ENCODE data around the gene LRRC4.

Gene LRRC4

GRCh38 chr7:127993987-127994386 lies 37.2 kb downstream of the LRRC4 start:
- H3K4me3 ChIP-seq (ENCODE audit: low read length) = no peak overlapping the region
- TF ChIP-seq CTCF (IDR thresholded peaks at IDR 0.05; ENCODE audit: insufficient read depth, low read depth, low read length, missing control alignments) = no peak
- DNase-seq (ENCODE audit: low read depth) = no peak

DNA sequence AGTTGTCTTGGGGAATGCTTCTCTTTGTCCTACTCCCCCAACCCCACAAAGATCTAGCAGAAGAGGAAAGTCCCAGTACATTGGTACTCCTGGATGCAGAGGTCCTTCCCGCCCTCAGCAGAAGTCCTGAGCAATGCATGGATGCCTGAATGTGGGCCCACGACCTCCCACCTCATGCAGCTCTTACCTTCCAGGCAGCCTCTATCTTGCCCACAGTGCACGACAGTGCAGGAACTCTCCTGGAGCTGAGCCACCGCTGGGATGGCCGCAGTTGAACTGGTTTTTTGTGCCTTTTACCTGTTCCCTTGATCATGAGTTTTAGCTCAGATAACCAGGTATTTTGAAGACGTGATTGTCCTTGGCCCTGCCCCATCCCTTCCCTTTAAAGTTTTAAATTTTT lies 37.9 kb downstream of the LRRC4 start:
- no peak for TF ChIP-seq CTCF (IDR thresholded peaks at IDR 0.05; ENCODE audit: insufficient read depth, low read depth, low read length, missing control alignments)
- DNase-seq (ENCODE audit: low read depth) = no peak
- H3K4me3 ChIP-seq (ENCODE audit: low read length) = no peak overlapping the region

DNA sequence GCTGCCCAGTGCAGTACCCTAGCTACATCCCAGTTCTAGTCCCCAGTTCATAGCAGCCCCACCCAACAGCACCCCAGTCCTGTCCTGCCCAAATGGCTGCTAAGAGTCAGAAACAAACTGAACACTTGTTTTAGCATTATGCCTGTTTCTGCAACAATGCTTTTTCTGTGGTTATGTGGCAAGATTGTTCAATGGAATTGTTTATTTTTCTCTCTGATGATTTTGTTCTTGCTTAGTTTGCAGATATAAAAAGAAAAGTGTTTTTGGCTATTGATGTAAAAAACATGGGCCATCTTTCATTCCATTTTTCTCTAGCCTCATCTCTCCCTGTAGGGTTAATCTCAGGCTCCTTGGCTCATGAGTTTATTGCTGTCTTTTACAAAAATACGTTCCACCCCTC lies 42.5 kb downstream of the LRRC4 start:
- TF ChIP-seq CTCF (IDR thresholded peaks at IDR 0.05; ENCODE audit: insufficient read depth, low read depth, low read length, missing control alignments) = no peak
- H3K4me3 ChIP-seq (ENCODE audit: low read length) = no peak overlapping the region
- no peak for DNase-seq (ENCODE audit: low read depth)

DNA sequence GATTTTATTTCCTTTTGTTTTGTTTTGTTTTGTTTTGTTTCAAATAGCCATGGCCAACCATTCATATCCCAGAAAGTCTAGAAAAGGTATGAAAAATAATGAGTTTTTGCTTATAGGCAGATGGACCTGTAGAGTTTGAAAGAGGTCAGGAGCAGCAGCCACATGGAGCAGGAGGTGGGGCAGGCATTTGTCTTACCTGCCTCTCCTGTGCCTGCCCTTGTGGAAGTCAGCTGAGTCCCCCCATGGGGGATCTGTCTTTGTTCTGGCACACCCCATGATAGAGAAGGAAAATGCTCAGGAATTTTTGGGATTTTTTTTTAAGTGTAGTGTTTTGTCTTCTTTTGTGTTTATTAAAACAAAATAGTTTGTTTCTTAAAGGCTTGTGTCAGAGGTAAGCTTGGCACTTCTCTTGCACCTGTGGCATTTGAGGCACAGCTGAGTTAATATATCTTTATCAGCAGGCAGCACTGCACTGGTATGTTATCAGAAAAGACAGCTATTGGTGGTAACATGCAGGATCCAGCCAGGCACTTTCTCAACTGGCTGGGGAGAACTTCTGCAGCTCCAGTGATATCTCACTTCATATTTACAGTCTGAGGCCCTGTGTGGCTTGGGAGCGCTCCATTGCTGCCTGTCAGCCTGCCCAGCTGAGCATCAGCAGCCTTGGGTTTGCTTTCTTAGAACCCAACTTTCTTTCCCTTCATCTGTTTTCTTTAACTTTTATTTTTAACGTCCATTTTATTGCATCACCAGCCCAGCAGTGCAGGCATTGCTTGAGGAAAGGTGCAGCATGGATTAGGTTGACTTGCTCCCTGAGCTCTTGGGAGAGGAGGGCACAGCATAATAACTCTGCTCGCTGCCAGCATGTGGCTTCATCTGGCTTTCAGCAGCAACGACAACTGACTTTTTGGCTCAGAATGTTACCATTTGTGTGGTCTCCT lies 44.4 kb downstream of the LRRC4 start:
- DNase-seq (ENCODE audit: low read depth) = no peak
- H3K4me3 ChIP-seq (ENCODE audit: low read length) = no peak overlapping the region
- TF ChIP-seq CTCF (IDR thresholded peaks at IDR 0.05; ENCODE audit: insufficient read depth, low read depth, low read length, missing control alignments) = no peak

- peak; percentile 58 for DNase-seq (ENCODE audit: low read depth)
- no peak for TF ChIP-seq CTCF (IDR thresholded peaks at IDR 0.05; ENCODE audit: insufficient read depth, low read depth, low read length, missing control alignments)
Measured at GRCh38 chr7:127983804-127984332, 47.4 kb downstream of the LRRC4 start.

DNA sequence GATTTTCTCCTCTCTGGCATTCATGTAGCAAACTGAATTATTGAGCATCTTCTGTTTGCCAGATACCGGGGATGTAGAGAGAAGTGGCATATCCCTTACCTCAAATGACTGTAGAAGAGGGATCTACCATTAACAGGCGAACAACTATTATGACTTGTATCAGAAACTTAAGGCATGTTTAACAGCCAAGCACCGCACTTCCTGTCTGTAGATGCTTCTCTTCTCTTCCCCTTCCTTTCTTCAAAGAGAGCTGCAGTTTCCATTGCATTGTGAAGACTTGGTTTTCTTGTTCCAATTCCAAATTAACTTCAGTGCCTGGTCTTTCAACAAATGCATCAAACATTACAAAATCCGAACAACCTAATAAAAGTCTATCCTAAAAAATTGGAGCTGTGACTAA lies 49.3 kb downstream of the LRRC4 start:
- no peak for TF ChIP-seq CTCF (IDR thresholded peaks at IDR 0.05; ENCODE audit: insufficient read depth, low read depth, low read length, missing control alignments)
- no peak overlapping the region for H3K4me3 ChIP-seq (ENCODE audit: low read length)
- no peak for DNase-seq (ENCODE audit: low read depth)

More at GRCh38 chr7:127983804-127984332, 47.4 kb downstream of the LRRC4 start:
- H3K4me3 ChIP-seq (ENCODE audit: low read length) = no peak overlapping the region

Data from epithelial cell of esophagus (primary cell).